SK-N-SH (cell line): Measurements from ENCODE around the gene NDUFA3. TPM values are rescaled to one million over a fixed set of nuclear protein-coding genes. Genes with fewer than 3 reads are reported as not detected.

Experiments
- CTCF ChIA-PET: fragments of 300-600, 350-600 bp; formaldehyde crosslinking; extraction: SDS; loops from one replicate; lab custom pipeline; 2021; lab: Yijun Ruan, JAX
- POLR2A ChIA-PET: fragments of 350-600 bp; sonication (Branson Sonifier 250); formaldehyde crosslinking; extraction: SDS; loops from one replicate; lab custom pipeline; 2020; ENCODE audit warnings: antibody characterized with exemption, inconsistent platforms; lab: Yijun Ruan, JAX
- DNase-seq: peaks from one replicate; pipeline ENCODE4 v3.0.0; 2012
- H2AFZ ChIP-seq: fragments of 200-600 bp; sonication (generic); 2 replicates; pipeline ENCODE4 v1.8.1; 2016; ENCODE audit warnings: antibody characterized with exemption, mild to moderate bottlenecking, low read depth
- H3F3A ChIP-seq: fragments of 200-600 bp; sonication (generic); replicated peaks from 2 replicates; pipeline ENCODE3; 2016; ENCODE audit warnings: antibody characterized with exemption, mild to moderate bottlenecking; ENCODE audit not compliant: insufficient read depth
- H3K27ac ChIP-seq, 2 experiments: fragments of 200-500 bp in 1 of 2; fragments of 200-600 bp in 1 of 2; sonication (Bioruptor generic) in 1 of 2; sonication (generic), shearing (Covaris generic) in 1 of 2; 2 replicates each; pipeline versions ENCODE4 v1.5.1 to v1.6.1; 2014 to 2016; ENCODE audit warnings: low read depth in 2 of 2, inconsistent platforms in 1 of 2, low read length in 1 of 2, mild to moderate bottlenecking in 1 of 2, mixed read lengths in 1 of 2
- H3K27me3 ChIP-seq: fragments of 200-600 bp; sonication (generic), shearing (Covaris generic); 2 replicates; pipeline ENCODE4 v1.6.1; 2016; ENCODE audit warnings: mixed run types; ENCODE audit not compliant: insufficient read depth
- H3K36me3 ChIP-seq, 2 experiments: fragments of 200-500 bp in 1 of 2; fragments of 200-600 bp in 1 of 2; sonication (Bioruptor generic) in 1 of 2; sonication (generic) in 1 of 2; replicated peaks in 1 of 2; 2 replicates each; pipeline versions ENCODE3 to v1.5.1; 2014 to 2016; ENCODE audit warnings: low read length in 1 of 2, mild to moderate bottlenecking in 1 of 2; ENCODE audit not compliant: insufficient read depth in 2 of 2, control insufficient read depth in 1 of 2
- H3K4me1 ChIP-seq, 2 experiments: fragments of 200-500 bp in 1 of 2; fragments of 200-600 bp in 1 of 2; sonication (Bioruptor generic) in 1 of 2; sonication (generic), shearing (Covaris generic) in 1 of 2; 2 replicates each; pipeline versions ENCODE4 v1.5.1 to v1.6.1; 2014 to 2016; ENCODE audit warnings: low read depth in 1 of 2, low read length in 1 of 2, mixed run types in 1 of 2; ENCODE audit not compliant: insufficient read depth in 2 of 2, control insufficient read depth in 1 of 2
- H3K4me2 ChIP-seq: fragments of 200-600 bp; sonication (generic), shearing (Covaris generic); 2 replicates; pipeline ENCODE4 v1.6.1; 2017; ENCODE audit warnings: mixed run types
- H3K4me3 ChIP-seq, 2 experiments: fragments of 200-500 bp in 1 of 2; fragments of 200-600 bp in 1 of 2; sonication (Bioruptor generic) in 1 of 2; sonication (generic), shearing (Covaris generic) in 1 of 2; 2 replicates each; pipeline versions ENCODE4 v1.5.1 to v1.8.1; 2014 to 2016; ENCODE audit warnings: low read depth in 2 of 2, inconsistent platforms in 1 of 2, low read length in 1 of 2, mild to moderate bottlenecking in 1 of 2, mixed read lengths in 1 of 2, moderate library complexity in 1 of 2
- H3K79me2 ChIP-seq: fragments of 200-600 bp; sonication (generic); 2 replicates; pipeline ENCODE4 v1.8.1; 2017; ENCODE audit warnings: mild to moderate bottlenecking; ENCODE audit not compliant: insufficient read depth
- H3K9ac ChIP-seq: fragments of 200-600 bp; sonication (generic); 2 replicates; pipeline ENCODE4 v1.6.1; 2017; ENCODE audit warnings: mixed run types
- H3K9me2 ChIP-seq: fragments of 200-600 bp; sonication (generic); 2 replicates; pipeline ENCODE4 v1.6.1; 2017; ENCODE audit warnings: mixed run types
- H3K9me3 ChIP-seq: fragments of 200-600 bp; sonication (generic); 2 replicates; pipeline ENCODE4 v1.6.1; 2017; ENCODE audit warnings: mixed run types, mild to moderate bottlenecking, moderate library complexity
- H4K20me1 ChIP-seq: fragments of 200-600 bp; sonication (generic); 2 replicates; pipeline ENCODE4 v1.6.1; 2017; ENCODE audit warnings: mild to moderate bottlenecking, mixed run types; ENCODE audit not compliant: insufficient read depth
- CHD2 ChIP-seq: fragments of 150-350 bp; IDR thresholded peaks from 2 replicates; pipeline ENCODE4 v1.6.1; 2018; ENCODE audit warnings: low read length; ENCODE audit not compliant: partially characterized antibody
- CTCF ChIP-seq: fragments of 200-600 bp; sonication (generic); IDR thresholded peaks from 2 replicates; pipeline ENCODE4 v1.6.1; 2017; ENCODE audit warnings: antibody characterized with exemption, mild to moderate bottlenecking, moderate library complexity
- EP300 ChIP-seq, 2 experiments: IDR thresholded peaks; 2 replicates each; pipeline versions ENCODE4 v1.4.0 to v1.6.1; 2012; ENCODE audit warnings: borderline replicate concordance in 1 of 2, low read depth in 1 of 2, low read length in 1 of 2
- FOXM1 ChIP-seq: IDR thresholded peaks from 2 replicates; pipeline ENCODE4 v1.4.0; 2012; ENCODE audit warnings: low read depth, mild to moderate bottlenecking
- GATA2 ChIP-seq: sonication (generic); formaldehyde crosslinking; IDR thresholded peaks from 2 replicates; pipeline ENCODE4 v1.5.0; 2020; ENCODE audit warnings: mild to moderate bottlenecking, missing genetic modification reagents
- JUND ChIP-seq: IDR thresholded peaks from 2 replicates; pipeline ENCODE4 v1.4.0; 2012
- MAX ChIP-seq: IDR thresholded peaks from 2 replicates; pipeline ENCODE4 v1.4.0; 2012; ENCODE audit warnings: low read depth
- MEF2A ChIP-seq: IDR thresholded peaks from 2 replicates; pipeline ENCODE4 v1.4.0; 2012; ENCODE audit warnings: low read depth, borderline replicate concordance
- MXI1 ChIP-seq: IDR thresholded peaks from 2 replicates; pipeline ENCODE4 v1.6.1; 2012; ENCODE audit warnings: mild to moderate bottlenecking, low read depth, low read length, improper control_type of control experiment
- NRF1 ChIP-seq: IDR thresholded peaks from 2 replicates; pipeline ENCODE4 v1.6.1; 2012; ENCODE audit warnings: low read depth, mild to moderate bottlenecking, low read length
- PBX3 ChIP-seq: IDR thresholded peaks from 2 replicates; pipeline ENCODE4; 2012
- RCOR1 ChIP-seq: fragments of 150-350 bp; IDR thresholded peaks from 2 replicates; pipeline ENCODE4 v1.6.1; 2017; ENCODE audit warnings: antibody characterized with exemption, low read length
- REST ChIP-seq: IDR thresholded peaks from 2 replicates; pipeline ENCODE4 v1.6.1; 2012; ENCODE audit warnings: mild to moderate bottlenecking, low read depth, low read length, moderate library complexity
- RFX5 ChIP-seq: IDR thresholded peaks from 2 replicates; pipeline ENCODE4 v1.6.1; 2012; ENCODE audit warnings: mild to moderate bottlenecking, improper control_type of control experiment, low read length
- SIN3A ChIP-seq: IDR thresholded peaks from 2 replicates; pipeline ENCODE4 v1.6.1; 2012; ENCODE audit warnings: low read depth, mild to moderate bottlenecking, low read length, moderate library complexity, borderline replicate concordance
- TAF1 ChIP-seq: IDR thresholded peaks from 2 replicates; pipeline ENCODE4 v1.6.1; 2012; ENCODE audit warnings: low read depth, mild to moderate bottlenecking, low read length, moderate library complexity, borderline replicate concordance
- TEAD4 ChIP-seq: IDR thresholded peaks from 2 replicates; pipeline ENCODE4 v1.4.0; 2012; ENCODE audit warnings: mild to moderate bottlenecking, borderline replicate concordance; ENCODE audit not compliant: insufficient read depth
- USF1 ChIP-seq: IDR thresholded peaks from 2 replicates; pipeline ENCODE4 v1.4.0; 2012; ENCODE audit warnings: low read depth, borderline replicate concordance
- USF2 ChIP-seq: fragments of 150-350 bp; IDR thresholded peaks from 2 replicates; pipeline ENCODE4 v1.6.1; 2017; ENCODE audit warnings: antibody characterized with exemption, low read length, low read depth, borderline replicate concordance
- YY1 ChIP-seq: IDR thresholded peaks from 2 replicates; pipeline ENCODE4 v1.4.0; 2012; ENCODE audit warnings: low read depth, mild to moderate bottlenecking
- WGBS: methylation state at CpG from one replicate; pipeline ENCODE4 v1.1.6; 2017; ENCODE audit warnings: low lambda C conversion rate; 5-methylcytosine and 5-hydroxymethylcytosine counted together
- polyA plus RNA-seq, 3 experiments: library from polyadenylated mRNA; depleted of rRNA; stranded (reverse); fragments of >200 nt; gene quantifications; 2 replicates each; pipeline ENCODE4 v1.2.3, GENCODE V29; 2012

The NDUFA3 gene
- polyA plus RNA-seq, 1 of the 3 experiments (the other 2 are of a cell fraction), result 87.0 TPM

GRCh38 chr19:54138489-54139256, 36.0 kb downstream of the NDUFA3 start:
- H3K9ac ChIP-seq, result peak overlapping the region; percentile 98
- ChIA-PET POLR2A (interaction anchor here (3.0 kb wide), 1 partner anchor 23 kb away, joined by 30 read pairs; the partner anchor contains the start of genes PRPF31 and TFPT), CTCF (interaction anchor here (0.9 to 1.5 kb wide), 5 partner anchors 20 to 93 kb away, joined by 3 to 5 read pairs (median 3); partner anchors contain the start of gene LENG1)
- H3K4me3 ChIP-seq, result peak overlapping the region; percentile 76 to 86
- H3K36me3 ChIP-seq, result peaks cover 16 to 41% of the 10 kb centered on the region in 2 experiments
- H3K4me2 ChIP-seq, result peak overlapping the region; percentile 94
- TF ChIP-seq GATA2 (CRISPR knock-in tag) (no peak), USF2 (no peak), TAF1 (no peak), RCOR1 (no peak), PBX3 (no peak), FOXM1 (no peak), TEAD4 (no peak), RFX5 (no peak), MXI1 (no peak), MEF2A (no peak), CTCF (no peak), USF1 (no peak), JUND (no peak), SIN3A (no peak), REST (no peak), CHD2 (no peak), YY1 (no peak), NRF1 (no peak), MAX (no peak), EP300 (IDR thresholded peaks at IDR 0.05; ENCODE audit: borderline replicate concordance in 1 of 2, low read depth in 1 of 2, low read length in 1 of 2) (no peak)
- peaks cover 0 to 24% of the 10 kb centered on the region in 2 experiments; a peak in 1 of 4 replicates for H3K4me1 ChIP-seq
- H2AFZ ChIP-seq, result no peak overlapping the region
- no peaks in the 10 kb centered on the region for H3K9me3 ChIP-seq
- H3F3A ChIP-seq, result no peaks in the 10 kb centered on the region
- DNase-seq, result no peak
- no peaks in the 10 kb centered on the region for H3K9me2 ChIP-seq
- peaks cover 56% of the 10 kb centered on the region for H3K79me2 ChIP-seq
- H3K27me3 ChIP-seq, result no peaks in the 10 kb centered on the region
- peaks cover 47% of the 10 kb centered on the region for H4K20me1 ChIP-seq
- H3K27ac ChIP-seq, result no peak overlapping the region; a peak in 1 of 4 replicates
- WGBS, result 56% methylated on average over 14 of the region's 31 CpGs
